Activated T-helper 2 cell treated with anti-CD3 and anti-CD28 coated beads, Interferon-gamma antibody, Interleukin-2, Interleukin-4, amounts not matched to agents 10 μg/mL and 5 μg/mL and 100 μg/mL, durations not matched to agents 14 hours and 24 hours and 36 hours (primary cell): ENCODE data around the gene COL20A1. TPM values are rescaled to one million over a fixed set of nuclear protein-coding genes. Genes with fewer than 3 reads are reported as not detected.
"Not testable (repeated sequence)": the region's sequence is repeated elsewhere in the genome, so short reads cannot be mapped to it uniquely, and the experiment has no call there.

Experiments
- DNase-seq: peaks from one replicate; pipeline ENCODE4 v3.0.0; 2021; ENCODE audit warnings: low spot score
- H3K27ac Mint-ChIP-seq: one replicate; pipeline ENCODE4 v1.8.0; 2021; ENCODE audit warnings: mixed read lengths
- H3K27me3 Mint-ChIP-seq: one replicate; pipeline ENCODE4 v1.8.0; 2021; ENCODE audit warnings: low read depth, mixed read lengths
- H3K36me3 Mint-ChIP-seq: one replicate; pipeline ENCODE4 v1.8.0; 2021; ENCODE audit warnings: low read depth, mixed read lengths
- H3K4me1 Mint-ChIP-seq: one replicate; pipeline ENCODE4 v1.8.0; 2021; ENCODE audit warnings: low read depth, mixed read lengths
- H3K4me3 Mint-ChIP-seq: one replicate; pipeline ENCODE4 v1.8.0; 2021; ENCODE audit warnings: low read depth, mild to moderate bottlenecking, moderate library complexity, mixed read lengths
- H3K9me3 Mint-ChIP-seq: one replicate; pipeline ENCODE4 v1.8.0; 2021; ENCODE audit warnings: mixed read lengths
- intact Hi-C: fragments of 100-400 bp; cut with micrococcal nuclease; formaldehyde crosslinking; loops from one replicate; pipeline ENCODE4 v1.15.1; 2023
- total RNA-seq: library from RNA; stranded (reverse); gene quantifications from 2 replicates; pipeline ENCODE4 v1.2.3, GENCODE V29; 2022

The COL20A1 gene
- total RNA-seq, 1 donor from 2014 or later = not detected

- H3K9me3 Mint-ChIP-seq, H3K27me3 Mint-ChIP-seq, H3K36me3 Mint-ChIP-seq, H3K4me3 Mint-ChIP-seq, H3K4me1 Mint-ChIP-seq, H3K27ac Mint-ChIP-seq, DNase-seq: not testable (repeated sequence)
- intact Hi-C loops = loop anchor here (5.0 kb wide), 1 partner anchor 76 kb away; no protein-coding TSS in a partner anchor
These were observed 13.1 kb downstream of the COL20A1 start for GRCh38 chr20:63305933-63306672.

GRCh38 chr20:63306673-63307537 lies 13.9 kb downstream of the COL20A1 start:
- H3K4me3 Mint-ChIP-seq = no peak overlapping the region
- no peak overlapping the region for H3K27ac Mint-ChIP-seq
- intact Hi-C loops = loop anchor here (5.0 kb wide), 1 partner anchor 75 kb away; no protein-coding TSS in a partner anchor
- peaks cover 1% of the 10 kb centered on the region for H3K9me3 Mint-ChIP-seq
- H3K27me3 Mint-ChIP-seq = peaks cover 1% of the 10 kb centered on the region
- H3K36me3 Mint-ChIP-seq = no peaks in the 10 kb centered on the region
- DNase-seq = no peak
- no peaks in the 10 kb centered on the region for H3K4me1 Mint-ChIP-seq

- Mint-ChIP-seq H3K27ac (no peak overlapping the region), H3K4me1 (no peaks in the 10 kb centered on the region), H3K36me3 (no peaks in the 10 kb centered on the region), H3K4me3 (no peak overlapping the region), H3K27me3 (no peaks in the 10 kb centered on the region), H3K9me3 (no peaks in the 10 kb centered on the region)
- intact Hi-C loops = loop anchor here (5.0 kb wide), 1 partner anchor 75 kb away; no protein-coding TSS in a partner anchor
- DNase-seq = no peak
These were observed 14.7 kb downstream of the COL20A1 start for GRCh38 chr20:63307538-63308217.

GRCh38 chr20:63308218-63308911 lies 15.4 kb downstream of the COL20A1 start:
- Mint-ChIP-seq H3K4me3 (no peak overlapping the region), H3K4me1 (no peaks in the 10 kb centered on the region), H3K27ac (no peak overlapping the region), H3K27me3 (no peaks in the 10 kb centered on the region), H3K36me3 (no peaks in the 10 kb centered on the region), H3K9me3 (no peaks in the 10 kb centered on the region)
- intact Hi-C loops = loop anchor here (5.0 kb wide), 1 partner anchor 74 kb away; no protein-coding TSS in a partner anchor
- no peak for DNase-seq

GRCh38 chr20:63309261-63310071 lies 16.5 kb downstream of the COL20A1 start:
- Mint-ChIP-seq H3K9me3 (no peaks in the 10 kb centered on the region), H3K27me3 (no peaks in the 10 kb centered on the region), H3K4me1 (no peaks in the 10 kb centered on the region), H3K36me3 (no peaks in the 10 kb centered on the region), H3K27ac (no peak overlapping the region), H3K4me3 (no peak overlapping the region)
- intact Hi-C loops = loop anchor here (5.0 kb wide), 1 partner anchor 73 kb away; no protein-coding TSS in a partner anchor
- DNase-seq = no peak

GRCh38 chr20:63310265-63310991 lies 17.4 kb downstream of the COL20A1 start:
- no peaks in the 10 kb centered on the region for H3K4me1 Mint-ChIP-seq
- H3K4me3 Mint-ChIP-seq = no peak overlapping the region
- DNase-seq = no peak
- H3K36me3 Mint-ChIP-seq = no peaks in the 10 kb centered on the region
- intact Hi-C loops = no loop called here
- H3K27me3 Mint-ChIP-seq = no peaks in the 10 kb centered on the region
- no peaks in the 10 kb centered on the region for H3K9me3 Mint-ChIP-seq
- H3K27ac Mint-ChIP-seq = no peak overlapping the region

GRCh38 chr20:63311186-63311832 lies 18.3 kb downstream of the COL20A1 start:
- Mint-ChIP-seq H3K4me3 (no peak overlapping the region), H3K27me3 (no peaks in the 10 kb centered on the region), H3K27ac (no peak overlapping the region), H3K9me3 (no peaks in the 10 kb centered on the region), H3K4me1 (no peaks in the 10 kb centered on the region), H3K36me3 (no peaks in the 10 kb centered on the region)
- intact Hi-C loops = no loop called here
- no peak for DNase-seq

- no peak for DNase-seq
- intact Hi-C loops = no loop called here
- Mint-ChIP-seq H3K36me3 (no peaks in the 10 kb centered on the region), H3K27ac (no peak overlapping the region), H3K9me3 (no peaks in the 10 kb centered on the region), H3K4me3 (no peak overlapping the region), H3K4me1 (no peaks in the 10 kb centered on the region), H3K27me3 (no peaks in the 10 kb centered on the region)
These were observed 18.9 kb downstream of the COL20A1 start for GRCh38 chr20:63311833-63312243.

GRCh38 chr20:63312273-63312672 lies 19.3 kb downstream of the COL20A1 start:
- intact Hi-C loops = no loop called here
- Mint-ChIP-seq H3K27me3 (no peaks in the 10 kb centered on the region), H3K9me3 (no peaks in the 10 kb centered on the region), H3K4me3 (no peak overlapping the region), H3K27ac (no peak overlapping the region), H3K36me3 (no peaks in the 10 kb centered on the region), H3K4me1 (no peaks in the 10 kb centered on the region)
- DNase-seq = no peak

- no peaks in the 10 kb centered on the region for H3K4me1 Mint-ChIP-seq
- intact Hi-C loops = no loop called here
These were observed 19.8 kb downstream of the COL20A1 start for GRCh38 chr20:63312690-63313348.

More at GRCh38 chr20:63312690-63313348, 19.8 kb downstream of the COL20A1 start:
- Mint-ChIP-seq H3K27me3 (no peaks in the 10 kb centered on the region), H3K27ac (no peak overlapping the region), H3K9me3 (no peaks in the 10 kb centered on the region), H3K36me3 (no peaks in the 10 kb centered on the region), H3K4me3 (no peak overlapping the region)
- DNase-seq = no peak
